HEK293 (cell line): ENCODE results near the gene RGS7.

Experiments used
- CTCF ChIA-PET: fragments of 350-600 bp; formaldehyde crosslinking; extraction: SDS; loops from one replicate; lab custom pipeline; 2021; ENCODE audit warnings: antibody characterized with exemption; lab: Yijun Ruan, JAX
- POLR2A ChIA-PET: fragments of 300-600 bp; formaldehyde crosslinking; extraction: SDS; loops from one replicate; lab custom pipeline; 2020; ENCODE audit warnings: antibody characterized with exemption, inconsistent platforms; lab: Yijun Ruan, JAX
- H3K27ac ChIP-seq: fragments of 200-500 bp; sonication (Bioruptor generic); 2 replicates; pipeline ENCODE4 v1.5.1; 2014; ENCODE audit warnings: low read depth, low read length, control low read depth, inconsistent platforms; ENCODE audit errors: extremely low read depth
- H3K36me3 ChIP-seq, 2 experiments: fragments of 200-500 bp in 1 of 2; sonication (Bioruptor generic) in 1 of 2; 1 replicate in 1 of 2; 2 replicates in 1 of 2; pipeline ENCODE4 v1.5.1; 2014 to 2017; ENCODE audit warnings: inconsistent platforms in 2 of 2, low read length in 2 of 2; ENCODE audit not compliant: control insufficient read depth in 2 of 2, insufficient read depth in 1 of 2
- H3K4me1 ChIP-seq: fragments of 200-500 bp; sonication (Bioruptor generic); 2 replicates; pipeline ENCODE4 v1.5.1; 2014; ENCODE audit warnings: mild to moderate bottlenecking, low read length, inconsistent platforms; ENCODE audit not compliant: control insufficient read depth, insufficient read depth
- H3K4me3 ChIP-seq: 2 replicates; pipeline ENCODE4 v1.5.1; 2011; ENCODE audit warnings: low read depth, mild to moderate bottlenecking, control low read depth, low read length, moderate library complexity
- H3K9me3 ChIP-seq: fragments of 200-500 bp; sonication (Bioruptor generic); 2 replicates; pipeline ENCODE4 v1.5.1; 2014; ENCODE audit warnings: low read depth, low read length, inconsistent platforms; ENCODE audit not compliant: control insufficient read depth, insufficient read depth
- EGR2 ChIP-seq: fragments of 450-650 bp; formaldehyde crosslinking; IDR thresholded peaks from 2 replicates; pipeline ENCODE4 v1.5.1; 2016; ENCODE audit warnings: low read depth, missing biosample characterization, missing genetic modification characterization
- GLI4 ChIP-seq: fragments of 450-650 bp; formaldehyde crosslinking; IDR thresholded peaks from 2 replicates; pipeline ENCODE4 v1.5.1; 2016; ENCODE audit warnings: missing biosample characterization, missing genetic modification characterization
- WT1 ChIP-seq: fragments of 450-650 bp; formaldehyde crosslinking; IDR thresholded peaks from 2 replicates; pipeline ENCODE4 v1.5.1; 2016; ENCODE audit warnings: missing biosample characterization, missing genetic modification characterization
- ZBTB26 ChIP-seq: fragments of 450-650 bp; formaldehyde crosslinking; optimal IDR thresholded peaks from 2 replicates; pipeline ENCODE3; 2016; ENCODE audit warnings: missing biosample characterization, mild to moderate bottlenecking, missing genetic modification characterization
- ZBTB48 ChIP-seq: fragments of 450-650 bp; formaldehyde crosslinking; IDR thresholded peaks from 2 replicates; pipeline ENCODE4 v1.5.1; 2016; ENCODE audit warnings: missing biosample characterization, missing genetic modification characterization
- ZFP3 ChIP-seq: fragments of 450-650 bp; formaldehyde crosslinking; IDR thresholded peaks from 2 replicates; pipeline ENCODE4 v1.5.1; 2016; ENCODE audit warnings: low read depth, missing biosample characterization, missing genetic modification characterization
- ZFP69B ChIP-seq: fragments of 450-650 bp; formaldehyde crosslinking; IDR thresholded peaks from 2 replicates; pipeline ENCODE4 v1.5.1; 2016; ENCODE audit warnings: missing biosample characterization, missing genetic modification characterization
- ZNF133 ChIP-seq: fragments of 450-650 bp; formaldehyde crosslinking; IDR thresholded peaks from 2 replicates; pipeline ENCODE4 v1.5.1; 2016; ENCODE audit warnings: missing biosample characterization, missing genetic modification characterization
- ZNF140 ChIP-seq: fragments of 450-650 bp; formaldehyde crosslinking; IDR thresholded peaks from 2 replicates; pipeline ENCODE4 v1.5.1; 2016; ENCODE audit warnings: missing biosample characterization, missing genetic modification characterization
- ZNF169 ChIP-seq: fragments of 450-650 bp; formaldehyde crosslinking; IDR thresholded peaks from 2 replicates; pipeline ENCODE4 v1.5.1; 2016; ENCODE audit warnings: missing biosample characterization, missing genetic modification characterization
- ZNF202 ChIP-seq: fragments of 450-650 bp; formaldehyde crosslinking; IDR thresholded peaks from 2 replicates; pipeline ENCODE4 v1.5.1; 2016; ENCODE audit warnings: missing biosample characterization, missing genetic modification characterization, borderline replicate concordance
- ZNF26 ChIP-seq: fragments of 450-650 bp; formaldehyde crosslinking; IDR thresholded peaks from 2 replicates; pipeline ENCODE4 v1.5.1; 2016; ENCODE audit warnings: missing biosample characterization, missing genetic modification characterization
- ZNF266 ChIP-seq: fragments of 450-650 bp; formaldehyde crosslinking; IDR thresholded peaks from 2 replicates; pipeline ENCODE4 v1.5.1; 2016; ENCODE audit warnings: missing biosample characterization, missing genetic modification characterization, low read depth
- ZNF292 ChIP-seq: fragments of 450-650 bp; formaldehyde crosslinking; IDR thresholded peaks from 2 replicates; pipeline ENCODE4 v1.5.1; 2016; ENCODE audit warnings: low read depth, missing biosample characterization, missing genetic modification characterization, borderline replicate concordance
- ZNF311 ChIP-seq: fragments of 450-650 bp; formaldehyde crosslinking; IDR thresholded peaks from 2 replicates; pipeline ENCODE4 v1.5.1; 2017; ENCODE audit warnings: missing biosample characterization, missing genetic modification characterization, borderline replicate concordance
- ZNF394 ChIP-seq: fragments of 450-650 bp; formaldehyde crosslinking; IDR thresholded peaks from 2 replicates; pipeline ENCODE4 v1.5.1; 2016; ENCODE audit warnings: missing biosample characterization, missing genetic modification characterization, mild to moderate bottlenecking, moderate library complexity, borderline replicate concordance
- ZNF404 ChIP-seq: fragments of 450-650 bp; formaldehyde crosslinking; IDR thresholded peaks from 2 replicates; pipeline ENCODE4 v1.5.1; 2017; ENCODE audit warnings: missing biosample characterization, missing genetic modification characterization
- ZNF423 ChIP-seq: fragments of 450-650 bp; formaldehyde crosslinking; IDR thresholded peaks from 2 replicates; pipeline ENCODE4 v1.5.1; 2016; ENCODE audit warnings: missing biosample characterization, missing genetic modification characterization
- ZNF48 ChIP-seq: fragments of 450-650 bp; formaldehyde crosslinking; IDR thresholded peaks from 2 replicates; pipeline ENCODE4 v1.5.1; 2016; ENCODE audit warnings: missing biosample characterization, missing genetic modification characterization
- ZNF488 ChIP-seq: fragments of 450-650 bp; formaldehyde crosslinking; IDR thresholded peaks from 2 replicates; pipeline ENCODE4 v1.5.1; 2016; ENCODE audit warnings: missing biosample characterization, missing genetic modification characterization
- ZNF501 ChIP-seq: fragments of 450-650 bp; formaldehyde crosslinking; IDR thresholded peaks from 2 replicates; pipeline ENCODE4 v1.5.1; 2016; ENCODE audit warnings: missing biosample characterization, missing genetic modification characterization
- ZNF785 ChIP-seq: fragments of 450-650 bp; formaldehyde crosslinking; IDR thresholded peaks from 2 replicates; pipeline ENCODE4 v1.5.1; 2016; ENCODE audit warnings: missing biosample characterization, missing genetic modification characterization
- ZNF791 ChIP-seq: fragments of 450-650 bp; formaldehyde crosslinking; IDR thresholded peaks from 2 replicates; pipeline ENCODE4 v1.5.1; 2016; ENCODE audit warnings: missing biosample characterization, missing genetic modification characterization

RGS7 gene

GRCh38 chr1:241375886-241376285, 18.9 kb upstream of the RGS7 start (continued):
- TF ChIP-seq ZNF26 (tag by site-specific recombination) (no peak), WT1 (tag by site-specific recombination) (no peak), ZNF292 (tag by site-specific recombination) (no peak)
- TF ChIP-seq, all 188 proteins: peak for 0

- no peaks in the 10 kb centered on the region for H3K36me3 ChIP-seq
- POLR2A ChIA-PET: no interaction called here
- H3K4me3 ChIP-seq: no peak overlapping the region
- CTCF ChIA-PET: no interaction called here
- H3K4me1 ChIP-seq: no peaks in the 10 kb centered on the region
- TF ChIP-seq ZNF133 (peak; percentile 90), ZFP3 (tag by site-specific recombination) (no peak)
- H3K9me3 ChIP-seq: no peaks in the 10 kb centered on the region
- no peak overlapping the region for H3K27ac ChIP-seq
Observed at GRCh38 chr1:241366196-241366595, 9.2 kb upstream of the RGS7 start.

GRCh38 chr1:241362350-241362749, 5.3 kb upstream of the RGS7 start:
- no peak overlapping the region for H3K27ac ChIP-seq
- ChIA-PET POLR2A (no interaction called here), CTCF (no interaction called here)
- no peak overlapping the region for H3K4me3 ChIP-seq
- TF ChIP-seq ZNF394 (tag by site-specific recombination) (no peak), ZNF423 (no peak), ZNF488 (tag by site-specific recombination) (no peak), ZBTB26 (no peak), ZNF266 (tag by site-specific recombination) (no peak), ZNF140 (no peak), ZNF48 (tag by site-specific recombination) (no peak), ZNF501 (tag by site-specific recombination) (no peak), ZNF202 (no peak), ZBTB48 (no peak), ZNF785 (tag by site-specific recombination) (no peak), ZNF169 (tag by site-specific recombination) (no peak), GLI4 (no peak), ZFP69B (tag by site-specific recombination) (no peak), ZNF404 (tag by site-specific recombination) (no peak), ZNF311 (tag by site-specific recombination) (no peak), ZNF791 (no peak), EGR2 (tag by site-specific recombination) (no peak)
- H3K4me1 ChIP-seq: no peaks in the 10 kb centered on the region
- H3K9me3 ChIP-seq: no peaks in the 10 kb centered on the region
- no peaks in the 10 kb centered on the region for H3K36me3 ChIP-seq
